Purkinje cell (primary cell): Measurements from ENCODE around the gene FIP1L1. TPM values are rescaled to one million over a fixed set of nuclear protein-coding genes. Genes with fewer than 3 reads are reported as not detected.

Experiments
- polyA plus RNA-seq: library from polyadenylated mRNA; unstranded; fragments of >200 nt; fragmentation: Nextera tagmentation; gene quantifications from 2 replicates; pipeline ENCODE4 v1.2.1, GENCODE V29; 2014

Gene FIP1L1, protein sequence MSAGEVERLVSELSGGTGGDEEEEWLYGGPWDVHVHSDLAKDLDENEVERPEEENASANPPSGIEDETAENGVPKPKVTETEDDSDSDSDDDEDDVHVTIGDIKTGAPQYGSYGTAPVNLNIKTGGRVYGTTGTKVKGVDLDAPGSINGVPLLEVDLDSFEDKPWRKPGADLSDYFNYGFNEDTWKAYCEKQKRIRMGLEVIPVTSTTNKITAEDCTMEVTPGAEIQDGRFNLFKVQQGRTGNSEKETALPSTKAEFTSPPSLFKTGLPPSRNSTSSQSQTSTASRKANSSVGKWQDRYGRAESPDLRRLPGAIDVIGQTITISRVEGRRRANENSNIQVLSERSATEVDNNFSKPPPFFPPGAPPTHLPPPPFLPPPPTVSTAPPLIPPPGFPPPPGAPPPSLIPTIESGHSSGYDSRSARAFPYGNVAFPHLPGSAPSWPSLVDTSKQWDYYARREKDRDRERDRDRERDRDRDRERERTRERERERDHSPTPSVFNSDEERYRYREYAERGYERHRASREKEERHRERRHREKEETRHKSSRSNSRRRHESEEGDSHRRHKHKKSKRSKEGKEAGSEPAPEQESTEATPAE
- polyA plus RNA-seq: 42.0 and 50.0 TPM in 2 replicates

DNA sequence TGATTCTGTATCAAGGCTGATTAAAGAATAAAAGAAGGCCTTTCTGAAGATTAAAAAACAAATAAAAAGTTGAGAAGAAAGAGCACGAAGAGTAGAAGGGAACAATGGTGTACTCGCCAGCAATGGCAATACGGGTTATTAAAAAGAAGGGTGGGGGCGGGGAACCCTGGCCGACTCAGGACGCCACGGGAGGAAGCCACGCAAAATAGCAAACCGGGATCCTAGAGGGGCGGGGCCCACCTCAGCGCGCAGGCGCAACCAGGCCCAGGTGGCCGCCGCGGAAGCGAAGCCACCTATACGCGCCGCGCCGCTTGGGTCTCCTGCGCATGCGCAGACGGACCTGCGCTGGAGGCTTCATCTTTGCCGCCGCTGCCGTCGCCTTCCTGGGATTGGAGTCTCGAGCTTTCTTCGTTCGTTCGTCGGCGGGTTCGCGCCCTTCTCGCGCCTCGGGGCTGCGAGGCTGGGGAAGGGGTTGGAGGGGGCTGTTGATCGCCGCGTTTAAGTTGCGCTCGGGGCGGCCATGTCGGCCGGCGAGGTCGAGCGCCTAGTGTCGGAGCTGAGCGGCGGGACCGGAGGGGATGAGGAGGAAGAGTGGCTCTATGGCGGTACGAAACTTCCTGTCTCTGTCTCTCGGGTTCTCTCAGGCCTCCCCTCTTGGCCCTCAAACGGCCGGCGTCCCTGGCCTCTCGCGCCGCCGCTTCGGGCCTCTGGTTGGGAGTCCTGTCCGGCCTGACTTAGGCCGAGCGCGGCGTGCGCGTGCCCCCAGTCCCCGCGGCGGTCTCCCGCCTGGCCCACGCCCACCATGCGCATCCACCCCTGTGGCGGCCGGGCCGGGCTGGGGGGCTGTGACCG, at the start of gene FIP1L1:
Gene FIP1L1 (plus strand): TSS at position 323 of the 852 bp plus-strand sequence. CDS start 198 bp downstream, at position 521.

DNA sequence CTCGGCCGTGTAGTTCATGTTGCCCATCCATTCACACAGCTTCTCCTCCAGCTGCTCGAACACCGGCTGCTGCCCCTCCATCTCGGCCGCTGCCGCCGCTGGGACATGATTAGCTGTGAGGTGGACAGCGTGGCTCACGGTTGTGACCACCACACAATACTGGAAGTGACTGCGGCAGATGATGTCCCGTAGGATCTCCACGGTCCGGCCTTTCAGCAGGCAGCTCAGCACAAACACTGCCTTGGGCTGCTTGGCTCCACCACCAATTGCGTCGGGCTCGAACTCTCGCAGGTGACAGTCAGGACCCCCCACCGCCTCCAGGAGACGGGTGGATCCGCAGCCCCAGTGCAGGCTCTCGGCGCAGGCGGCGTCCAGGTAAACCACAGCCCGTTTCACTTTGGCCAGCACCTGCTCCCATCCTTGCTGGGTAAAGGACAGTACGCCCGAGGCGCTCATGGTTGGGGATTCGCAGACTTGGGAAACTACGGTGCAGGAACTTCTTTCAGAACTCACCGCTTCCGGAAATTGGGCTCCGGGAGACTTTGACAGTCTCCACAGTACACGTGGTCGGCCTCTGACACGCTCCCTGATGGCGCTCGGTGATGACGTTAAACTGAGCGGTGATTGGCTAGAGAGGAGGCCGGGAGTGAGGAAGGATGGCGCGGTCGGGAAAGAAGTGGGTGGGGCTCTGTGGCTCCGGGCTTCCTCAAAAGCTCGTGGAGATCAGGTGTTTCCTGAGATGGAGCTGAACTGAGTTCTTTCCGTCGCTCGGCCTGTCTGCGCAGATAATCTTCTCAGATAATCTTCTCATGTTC, 11.7 kb upstream of the FIP1L1 start, which contains the start of gene SCFD2:
Gene SCFD2 (minus strand): TSS at position 576 of the 815 bp plus-strand sequence.

Other genes starting within 250 kb of the FIP1L1 start
- 8.4 and 12.6 TPM in 2 replicates for gene SCFD2, start 11.6 kb upstream of the FIP1L1 start, polyA plus RNA-seq
- 11.7 and 15.2 TPM in 2 replicates for gene LNX1, start 213.8 kb downstream of the FIP1L1 start, polyA plus RNA-seq